Activated CD8-positive, alpha-beta T cell treated with anti-CD3 and anti-CD28 coated beads for 36 hours (primary cell): Measurements from ENCODE around the gene HOXD11. TPM values are rescaled to one million over a fixed set of nuclear protein-coding genes. Genes with fewer than 3 reads are reported as not detected.

ENCODE experiments used
- ATAC-seq: fragments of 200-7000 bp; cut with Tn5 transposase; one replicate; pipeline ENCODE4 v1.10.0; 2021; ENCODE audit warnings: mild to moderate bottlenecking, moderate library complexity
- CTCF ChIA-PET: fragments of 350-600 bp; sonication (Branson Sonifier 250); formaldehyde crosslinking; loops from one replicate; lab custom pipeline; 2021; ENCODE audit warnings: antibody characterized with exemption; lab: Charles Lee
- POLR2A ChIA-PET: fragments of 350-600 bp; sonication (Branson Sonifier 250); formaldehyde crosslinking; loops from one replicate; lab custom pipeline; 2021; ENCODE audit warnings: antibody characterized with exemption; lab: Charles Lee
- DNase-seq: peaks from one replicate; pipeline ENCODE4 v3.0.0-alpha.2; 2020
- H3K27ac Mint-ChIP-seq: one replicate; pipeline ENCODE4 v1.8.0; 2021; ENCODE audit warnings: mild to moderate bottlenecking, mixed read lengths
- H3K27me3 Mint-ChIP-seq: one replicate; pipeline ENCODE4 v1.8.0; 2021; ENCODE audit warnings: mixed read lengths
- H3K36me3 Mint-ChIP-seq: one replicate; pipeline ENCODE4 v1.8.0; 2021; ENCODE audit warnings: low read depth, mixed read lengths
- H3K4me1 Mint-ChIP-seq: one replicate; pipeline ENCODE4 v1.8.0; 2021; ENCODE audit warnings: low read depth, mixed read lengths
- H3K4me3 Mint-ChIP-seq: one replicate; pipeline ENCODE4 v1.8.0; 2021; ENCODE audit warnings: mild to moderate bottlenecking, moderate library complexity, mixed read lengths
- H3K9me3 Mint-ChIP-seq: one replicate; pipeline ENCODE4 v1.8.0; 2021; ENCODE audit warnings: mixed read lengths
- CTCF ChIP-seq: fragments of 200-600 bp; IDR thresholded peaks from one replicate; pipeline ENCODE4 v1.8.0; 2022; ENCODE audit warnings: antibody characterized with exemption, mild to moderate bottlenecking
- intact Hi-C: fragments of 100-400 bp; cut with micrococcal nuclease; formaldehyde crosslinking; loops from one replicate; pipeline ENCODE4 v1.10.0; 2022
- total RNA-seq, 2 experiments: library from RNA; stranded (reverse); gene quantifications; one replicate each; pipeline ENCODE4 v1.2.3, GENCODE V29; 2021

Gene HOXD11
- total RNA-seq, 2 experiments from 2014 or later, result not detected

DNA sequence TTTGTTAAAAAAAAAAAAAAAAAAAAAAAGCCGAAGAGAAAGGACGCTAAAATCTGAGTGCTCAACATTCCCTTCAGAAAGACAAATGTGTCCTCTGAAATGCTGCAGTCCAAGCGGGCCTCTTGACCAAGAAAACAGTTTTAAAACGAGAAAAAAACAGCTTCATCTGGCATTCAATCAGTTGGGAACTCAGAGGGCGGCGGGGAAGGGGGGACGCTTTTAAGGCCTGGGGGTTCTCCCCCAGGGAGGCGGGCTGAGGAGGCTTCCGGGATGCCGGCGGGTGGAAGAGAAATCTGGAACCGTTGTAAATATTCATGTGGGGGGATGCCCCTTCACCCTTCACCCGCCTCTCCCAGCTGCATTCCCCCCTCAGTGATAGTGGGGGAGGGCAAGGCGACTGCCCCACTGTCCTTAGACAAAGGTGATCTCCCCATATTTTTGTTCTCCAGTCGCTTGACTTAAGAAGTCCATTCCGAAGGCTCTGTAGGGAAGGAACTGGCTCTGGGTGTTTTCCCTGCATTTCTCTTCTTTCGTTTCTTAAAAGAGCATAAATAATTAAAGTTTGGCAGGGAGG, 3.3 kb upstream of the HOXD11 start:
- no peak for TF ChIP-seq CTCF
- DNase-seq, result no peak
- ChIA-PET POLR2A (interaction anchor here (1.6 kb wide), 1 partner anchor 24 kb away, joined by 5 read pairs; no protein-coding TSS in a partner anchor), CTCF (interaction anchor here (1.2 to 2.8 kb wide), 6 partner anchors 9 to 416 kb away, joined by 3 to 15 read pairs (median 4); no protein-coding TSS in a partner anchor)
- H3K27me3 Mint-ChIP-seq, result peaks cover 82% of the 10 kb centered on the region
- H3K4me1 Mint-ChIP-seq, result peaks cover 19% of the 10 kb centered on the region
- no peaks in the 10 kb centered on the region for H3K9me3 Mint-ChIP-seq
- intact Hi-C loops, result no loop called here
- peaks cover under 1% of the 10 kb centered on the region for H3K36me3 Mint-ChIP-seq
- no peak overlapping the region for H3K4me3 Mint-ChIP-seq
- no peak overlapping the region for H3K27ac Mint-ChIP-seq
- no peak for ATAC-seq

- POLR2A ChIA-PET, result interaction anchor here (1.6 kb wide), 1 partner anchor 25 kb away, joined by 5 read pairs; no protein-coding TSS in a partner anchor
- ATAC-seq (no peak), DNase-seq (peak; percentile 44)
- peaks cover 23% of the 10 kb centered on the region for H3K4me1 Mint-ChIP-seq
- intact Hi-C loops, result no loop called here
- no peak overlapping the region for H3K27ac Mint-ChIP-seq
- no peak overlapping the region for H3K4me3 Mint-ChIP-seq
- H3K9me3 Mint-ChIP-seq, result peaks cover 2% of the 10 kb centered on the region
- H3K36me3 Mint-ChIP-seq, result peaks cover 3% of the 10 kb centered on the region
- peaks cover 82% of the 10 kb centered on the region for H3K27me3 Mint-ChIP-seq
- TF ChIP-seq CTCF, result no peak
- CTCF ChIA-PET, result interaction anchor here (1.2 to 2.8 kb wide), 6 partner anchors 9 to 56 kb away, joined by 3 to 15 read pairs (median 4); no protein-coding TSS in a partner anchor
Observed at GRCh38 chr2:176104316-176105077, 2.6 kb upstream of the HOXD11 start.

DNA sequence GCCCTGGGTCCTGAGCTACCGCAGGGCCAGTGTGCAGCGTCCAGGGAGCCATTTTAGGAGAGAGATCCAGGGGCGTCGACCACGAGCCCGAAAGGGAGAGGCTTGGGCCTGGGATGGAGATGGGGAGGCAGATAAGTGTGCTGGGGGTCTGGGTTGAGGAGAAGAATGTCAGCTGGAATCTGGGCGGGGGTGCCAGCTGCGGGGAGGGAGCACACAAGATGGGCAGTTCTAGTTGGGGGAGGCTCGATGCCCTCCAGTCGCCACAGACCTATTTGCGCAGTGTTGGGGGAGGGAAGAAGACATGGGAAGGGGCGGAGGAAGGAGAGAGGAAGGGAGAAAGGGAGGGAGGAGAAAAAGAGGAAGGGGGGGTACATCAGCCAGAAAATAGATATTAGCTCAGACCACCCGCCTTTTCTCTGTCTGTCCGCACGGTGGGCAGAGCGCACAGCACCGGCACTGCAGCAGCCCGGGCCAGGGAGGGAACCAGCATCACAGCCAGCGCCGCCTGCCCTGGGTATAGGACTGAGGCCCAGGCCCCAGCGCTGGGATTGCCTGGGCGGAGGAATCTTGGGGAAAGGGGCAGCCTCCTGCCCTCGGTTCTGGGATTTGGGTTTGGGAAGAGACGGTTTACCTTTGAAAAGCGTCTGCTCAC, 1.9 kb upstream of the HOXD11 start:
- H3K4me1 Mint-ChIP-seq, result peaks cover 23% of the 10 kb centered on the region
- peaks cover 85% of the 10 kb centered on the region for H3K27me3 Mint-ChIP-seq
- ATAC-seq (no peak), DNase-seq (no peak)
- H3K36me3 Mint-ChIP-seq, result peaks cover 3% of the 10 kb centered on the region
- TF ChIP-seq CTCF, result no peak
- no peak overlapping the region for H3K4me3 Mint-ChIP-seq
- intact Hi-C loops, result no loop called here
- ChIA-PET CTCF (interaction anchor here (0.6 to 2.8 kb wide), 5 partner anchors 9 to 55 kb away, joined by 3 to 15 read pairs (median 4); no protein-coding TSS in a partner anchor), POLR2A (interaction anchor here (1.6 kb wide), 1 partner anchor 25 kb away, joined by 5 read pairs; no protein-coding TSS in a partner anchor)
- no peak overlapping the region for H3K27ac Mint-ChIP-seq
- H3K9me3 Mint-ChIP-seq, result peaks cover 2% of the 10 kb centered on the region

GRCh38 chr2:176105730-176106580, 1.1 kb upstream of the HOXD11 start:
- intact Hi-C loops, result no loop called here
- H3K9me3 Mint-ChIP-seq, result peaks cover 2% of the 10 kb centered on the region
- no peak overlapping the region for H3K27ac Mint-ChIP-seq
- peaks cover 3% of the 10 kb centered on the region for H3K36me3 Mint-ChIP-seq
- CTCF ChIA-PET, result interaction anchor here (0.6 to 2.8 kb wide), 4 partner anchors 8 to 25 kb away, joined by 3 to 15 read pairs (median 4); no protein-coding TSS in a partner anchor
- POLR2A ChIA-PET, result no interaction called here
- DNase-seq, result no peak
- ATAC-seq, result peak; percentile 21
- H3K4me3 Mint-ChIP-seq, result peak overlapping the region; percentile 20
- peaks cover 23% of the 10 kb centered on the region for H3K4me1 Mint-ChIP-seq
- TF ChIP-seq CTCF, result no peak
- H3K27me3 Mint-ChIP-seq, result peaks cover 83% of the 10 kb centered on the region
